Measurements from ENCODE around the gene MUC5AC.

Gene MUC5AC

DNA sequence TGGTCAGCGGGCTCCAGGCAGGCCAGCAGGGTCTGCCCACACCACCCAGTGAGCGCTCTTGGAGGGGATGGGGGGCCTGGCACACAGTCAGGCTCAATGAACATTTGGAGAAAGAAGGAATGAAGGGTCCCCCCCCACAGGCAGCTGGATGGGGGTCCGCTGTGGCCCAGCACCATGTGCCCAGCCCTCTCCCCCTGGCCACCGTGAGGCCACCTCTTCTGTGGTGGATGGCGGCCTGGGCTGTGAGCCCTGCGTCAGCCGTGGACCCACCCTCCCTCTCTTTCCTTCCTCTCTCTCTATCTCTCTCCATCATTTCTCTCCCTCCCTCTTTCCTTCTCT is 35.1 kb upstream of the MUC5AC start:
- no peak for DNase-seq

DNA sequence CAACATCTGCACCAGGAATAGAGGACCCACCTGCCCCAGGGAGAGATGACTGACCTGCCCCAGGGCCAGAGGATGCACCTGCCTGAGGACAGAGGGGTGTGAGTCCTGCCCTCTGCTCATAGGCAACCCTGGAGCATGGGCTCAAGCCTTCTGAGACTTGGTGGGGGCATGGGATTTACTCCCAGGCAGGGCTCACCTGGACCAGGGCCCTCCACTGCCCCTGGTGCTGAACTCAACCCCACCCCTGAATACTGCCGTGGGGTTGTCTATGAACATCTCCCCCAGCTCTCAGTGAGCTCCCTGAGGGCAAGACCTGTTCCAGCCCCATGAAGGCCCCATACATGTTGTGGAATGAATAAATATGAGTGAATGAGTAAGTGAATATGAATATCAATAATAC is 33.8 kb upstream of the MUC5AC start:
- DNase-seq: no peak

DNA sequence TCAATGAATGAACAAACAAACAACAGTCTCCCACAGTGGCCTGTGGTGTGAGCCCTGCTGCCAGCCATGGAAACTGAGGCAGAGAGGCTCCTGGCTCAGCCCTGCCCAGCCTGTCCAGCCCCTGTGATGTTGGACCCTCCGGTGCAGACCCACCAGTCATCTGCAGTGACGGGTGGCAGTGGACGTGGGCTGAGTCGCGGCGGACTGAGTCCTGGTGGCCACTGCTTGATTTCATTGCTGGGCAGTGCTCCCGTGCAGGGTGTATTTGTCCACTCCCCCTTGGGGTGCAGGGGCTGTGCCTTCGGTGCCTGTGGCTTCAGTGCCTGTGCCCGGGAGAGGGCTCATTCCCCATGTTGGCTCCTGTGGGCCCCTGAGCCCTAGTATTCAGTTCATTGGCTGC is 31.9 kb upstream of the MUC5AC start:
- no peak for DNase-seq

DNA sequence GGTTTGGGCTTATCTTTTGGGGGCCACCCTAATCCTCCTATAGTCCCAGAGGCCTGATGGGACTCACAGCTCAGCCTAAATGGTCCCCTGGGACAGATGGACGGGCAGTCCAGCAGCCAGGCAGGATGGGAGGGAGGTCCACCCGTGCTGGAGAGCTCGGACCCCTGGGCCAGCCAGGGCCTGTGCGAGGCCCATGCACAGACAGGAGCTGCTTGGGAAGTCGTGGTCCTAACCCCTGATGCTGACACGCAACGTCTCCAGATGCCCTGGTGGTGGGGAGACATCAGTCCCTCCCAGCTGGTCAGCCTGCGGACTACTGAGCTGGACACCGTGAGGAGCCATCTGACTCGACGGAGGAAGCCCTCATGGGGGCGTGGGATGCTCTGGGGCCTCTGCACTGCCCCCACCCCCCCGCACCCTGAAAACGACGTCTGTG is 31.2 kb upstream of the MUC5AC start:
- DNase-seq: no peak

DNA sequence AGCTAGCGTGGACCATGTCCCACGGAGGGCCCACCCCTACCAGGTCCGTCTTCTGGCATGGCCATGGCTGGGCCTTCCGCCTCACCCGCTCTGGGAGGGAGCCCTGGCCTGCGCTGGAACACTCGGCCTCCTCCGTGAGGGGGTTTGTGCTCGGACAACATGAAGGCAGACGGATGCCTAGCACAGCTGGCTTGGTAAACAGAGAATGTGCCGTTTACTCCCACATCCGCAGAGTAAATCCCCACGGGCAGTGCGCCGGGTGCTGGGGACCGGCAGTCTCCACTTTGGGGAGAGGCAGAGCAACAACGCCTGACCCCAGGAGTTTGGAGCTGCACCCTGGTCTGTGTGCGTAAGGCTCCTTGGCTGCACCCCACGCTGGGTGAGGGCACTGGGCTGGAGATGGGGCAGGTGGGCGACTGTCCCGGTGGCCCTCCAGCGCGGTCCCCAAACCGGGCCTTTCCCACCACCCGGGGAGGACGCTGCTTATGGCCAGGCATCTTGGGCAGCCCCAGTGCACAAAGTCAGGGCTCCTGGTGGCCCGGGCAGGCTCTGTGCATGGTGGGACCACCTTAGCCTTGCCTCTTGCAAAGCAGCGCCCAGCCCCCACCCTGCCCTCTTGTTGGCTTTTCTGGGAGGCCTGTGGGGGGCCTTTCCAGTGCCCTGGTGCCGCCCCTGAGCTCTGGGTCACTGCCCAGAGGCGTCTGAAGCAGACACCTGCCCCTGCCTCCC is 30.7 kb upstream of the MUC5AC start:
- DNase-seq: no peak

DNA sequence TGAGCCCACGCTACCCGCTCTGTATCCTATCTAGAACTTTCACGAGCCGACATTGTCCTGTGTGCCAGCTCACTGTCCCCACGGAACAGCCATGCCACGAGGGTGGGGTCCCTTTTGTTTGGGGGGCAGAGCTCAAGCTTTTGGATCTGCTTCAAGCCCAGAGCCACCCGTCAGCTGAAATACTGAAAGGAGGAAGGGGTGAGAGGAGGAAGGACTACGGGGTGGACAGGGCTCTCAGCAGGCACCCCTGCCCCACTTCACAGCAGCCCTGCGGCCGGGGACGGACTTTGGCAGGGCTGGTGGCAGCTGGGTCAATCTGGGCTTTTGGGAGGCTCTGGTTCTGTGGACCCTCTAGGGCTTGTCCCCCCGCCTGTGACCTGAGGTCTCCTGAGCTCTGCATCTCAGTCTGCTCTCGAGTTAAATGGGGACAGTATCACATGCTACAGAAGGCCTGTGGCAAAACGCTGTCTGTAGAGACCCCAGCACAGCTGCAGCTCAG is 30.0 kb upstream of the MUC5AC start:
- DNase-seq: no peak

DNA sequence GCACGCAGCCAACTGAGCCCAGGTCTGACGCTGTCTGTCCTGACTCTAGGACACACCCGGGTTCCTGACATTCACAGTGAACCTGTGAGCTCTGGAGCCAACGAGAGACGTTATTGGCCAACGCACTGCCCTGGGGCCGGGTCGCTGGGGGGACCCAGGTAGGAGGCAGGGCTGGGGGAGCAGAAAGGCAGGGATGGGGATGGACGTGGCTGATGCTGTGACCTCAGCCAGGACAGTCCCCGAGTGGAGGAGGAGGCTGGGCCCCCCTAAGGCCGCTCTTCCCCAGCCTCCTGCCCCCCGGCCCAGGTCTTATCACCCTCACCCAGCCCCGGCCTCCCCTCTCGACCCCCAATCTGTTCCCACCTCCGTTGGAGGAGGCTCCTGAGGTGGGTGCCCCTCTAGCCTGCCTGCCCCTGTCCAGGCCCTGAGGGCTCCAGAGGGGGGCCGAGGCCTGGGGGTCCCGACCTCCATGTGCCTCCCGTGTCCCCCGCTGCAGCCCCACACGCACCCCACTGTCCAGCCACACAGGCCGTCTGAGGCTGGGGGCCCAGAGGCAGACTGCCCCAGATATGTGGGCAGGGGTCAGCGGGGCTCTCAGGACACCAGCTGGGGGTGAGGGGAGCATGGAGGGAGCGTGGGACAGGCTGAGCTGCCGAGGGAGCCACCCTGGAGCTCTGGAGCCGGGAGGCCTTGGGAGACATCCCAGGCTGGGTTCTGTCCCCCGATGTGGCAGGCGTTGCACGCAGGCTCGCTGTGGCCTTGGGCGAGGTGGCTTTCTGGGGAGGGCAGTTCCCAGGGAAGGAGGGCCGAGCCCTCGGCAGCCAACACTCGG is 29.2 kb upstream of the MUC5AC start:
- DNase-seq: no peak

DNA sequence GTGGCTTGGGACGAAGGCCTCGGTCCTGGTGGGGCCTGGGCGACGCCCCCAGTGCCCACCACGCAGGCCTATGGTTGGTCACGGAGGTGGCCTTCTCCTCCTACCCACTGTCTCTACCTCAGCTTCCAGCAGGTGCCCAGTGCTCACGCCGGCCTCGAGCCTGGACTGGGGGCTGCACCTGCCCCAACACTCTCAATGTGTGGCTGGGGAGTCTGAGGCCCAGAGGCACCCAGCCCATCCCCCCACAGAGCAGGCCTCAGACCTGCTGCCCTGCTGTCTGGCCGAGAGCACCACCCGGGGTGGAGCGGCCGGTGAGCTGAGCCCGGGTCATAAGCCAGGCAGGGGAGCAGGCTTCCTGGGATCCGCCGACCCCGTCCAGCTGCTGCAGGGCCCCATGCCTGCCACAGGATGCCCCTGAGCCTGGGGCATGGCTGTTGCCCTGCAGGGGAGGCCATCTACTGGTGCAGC is 28.6 kb upstream of the MUC5AC start:
- no peak for DNase-seq

DNA sequence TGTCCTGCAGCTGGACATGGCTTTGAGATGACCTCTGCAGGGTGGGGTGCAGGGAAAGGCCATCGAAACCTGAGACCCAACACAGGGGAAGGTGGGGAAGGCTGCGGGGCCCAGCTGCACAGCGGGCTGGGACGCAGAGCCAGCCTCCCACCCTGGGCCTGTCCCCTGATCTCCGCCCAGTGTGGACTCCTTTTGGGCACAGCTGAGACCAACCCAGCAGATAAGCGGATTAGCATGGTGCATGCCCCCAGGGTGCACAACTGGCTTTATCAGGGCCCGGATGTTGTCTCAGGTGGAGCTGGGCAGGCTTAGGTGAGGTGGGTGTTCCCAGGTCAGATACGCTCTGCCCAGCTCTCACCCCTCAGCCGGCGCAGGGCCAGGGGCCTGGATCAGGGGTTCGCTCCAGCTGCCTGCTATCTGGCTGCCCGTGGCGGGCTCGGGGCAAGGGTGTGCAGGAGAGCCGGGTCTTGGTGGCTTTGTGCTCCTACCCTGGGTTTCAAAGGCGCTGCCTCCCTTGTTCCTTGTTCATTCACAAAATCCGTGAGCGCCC is 28.1 kb upstream of the MUC5AC start:
- no peak for DNase-seq

DNA sequence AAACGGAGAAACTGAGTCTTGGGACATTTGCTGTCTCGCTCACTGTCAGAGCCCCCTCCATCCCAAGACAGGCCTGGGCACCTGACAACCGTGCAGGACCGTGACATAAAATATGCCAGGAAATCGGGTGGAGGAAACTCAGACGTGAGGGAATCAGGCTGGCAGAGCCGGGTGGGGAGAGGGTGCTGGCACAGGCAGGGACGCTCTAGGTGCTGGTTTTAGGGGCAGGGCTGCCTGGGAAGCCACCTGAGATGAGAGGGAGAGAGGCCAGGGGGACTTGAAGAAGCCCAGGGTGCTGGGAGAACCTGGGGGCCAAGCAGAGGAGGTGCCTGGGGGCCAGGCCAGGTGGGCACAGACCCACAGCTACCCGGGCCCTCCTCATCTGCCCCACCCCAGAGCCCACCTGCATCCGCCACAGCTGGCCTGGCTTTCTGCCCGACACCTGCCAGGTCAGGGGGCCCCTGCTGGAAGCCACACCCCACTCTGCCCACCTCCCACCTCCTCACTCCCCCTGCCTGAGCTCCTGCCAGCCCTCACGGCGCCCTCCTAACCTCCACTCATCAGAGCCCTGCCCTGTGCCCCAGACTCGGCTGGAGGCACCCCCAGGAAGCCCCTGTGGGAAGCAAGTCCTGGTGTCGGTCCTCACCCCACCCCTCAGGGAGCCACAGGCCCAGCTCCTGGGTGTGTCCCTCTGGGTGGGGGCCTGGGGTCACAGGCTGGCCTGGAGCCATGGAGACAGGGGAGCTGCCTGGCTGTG is 27.3 kb upstream of the MUC5AC start:
- no peak for DNase-seq

DNA sequence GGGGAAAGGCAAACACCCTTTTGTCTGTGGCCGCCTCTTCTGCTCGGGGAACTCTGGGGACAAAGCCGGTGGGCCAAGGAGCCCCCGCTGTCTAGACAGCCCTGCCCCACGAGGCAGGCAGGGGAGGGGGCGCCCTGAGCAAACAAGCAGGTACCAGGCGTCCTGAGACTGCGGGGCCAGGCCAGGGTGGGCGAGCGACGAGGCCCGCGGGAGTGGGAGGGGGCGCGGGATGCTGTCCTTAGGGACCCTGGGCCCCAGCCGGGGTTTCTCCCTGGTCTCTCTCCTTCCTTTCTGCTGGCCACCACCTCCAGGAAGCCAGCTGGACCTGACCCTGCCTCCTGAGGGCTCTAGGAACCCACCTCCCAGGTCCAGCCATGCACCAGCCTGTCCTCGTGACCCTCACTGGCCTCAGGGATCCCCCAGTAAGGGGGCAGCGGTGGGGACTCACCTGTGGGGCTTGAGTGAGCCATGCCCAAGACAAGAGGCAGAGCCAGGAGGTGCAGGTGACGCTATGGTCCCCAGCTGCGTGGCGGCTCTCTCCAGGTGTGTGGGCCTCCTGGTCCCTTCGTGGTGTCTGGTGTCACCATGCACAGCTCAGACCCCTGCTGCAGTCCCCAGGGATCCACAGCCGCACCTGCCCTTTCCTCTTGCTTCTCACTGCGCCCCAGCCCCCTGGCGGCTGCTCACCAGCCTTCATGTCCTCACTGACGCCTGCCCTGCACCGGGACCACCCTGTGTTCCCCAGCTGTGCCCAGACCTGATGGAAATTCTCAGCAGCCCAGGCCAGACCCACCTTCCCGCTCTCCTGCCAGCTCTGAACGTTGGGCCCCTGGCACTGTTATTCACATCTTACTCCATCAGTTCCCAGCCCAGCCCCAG is 26.5 kb upstream of the MUC5AC start:
- peak; percentile 31 for DNase-seq

DNA sequence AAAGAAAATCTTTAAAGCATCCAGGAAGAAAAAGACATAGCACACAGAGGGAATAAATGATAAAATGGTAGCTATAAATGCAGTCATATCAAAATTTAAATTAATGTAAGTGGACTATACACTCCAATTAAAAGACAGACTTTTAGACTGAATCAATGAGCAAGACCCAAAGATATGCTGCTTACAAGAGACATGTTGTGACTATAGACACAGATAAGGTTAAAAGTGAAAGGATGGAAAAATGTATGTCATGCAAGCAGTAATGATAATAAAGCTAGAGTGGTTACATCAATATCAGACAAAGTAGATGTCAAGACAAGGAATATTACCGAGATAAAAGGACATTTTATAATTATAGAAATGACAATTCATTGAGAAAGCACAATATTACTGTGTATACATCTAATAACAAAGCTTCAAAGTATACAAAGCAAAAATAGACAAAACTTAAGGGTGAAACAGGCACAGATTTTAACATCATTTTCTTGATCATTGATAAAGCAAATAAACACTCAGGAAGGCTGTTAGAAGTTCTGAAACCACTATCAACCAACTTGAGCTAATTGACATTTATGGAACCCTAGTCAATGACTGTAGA is 22.8 kb upstream of the MUC5AC start:
- DNase-seq: no peak

DNA sequence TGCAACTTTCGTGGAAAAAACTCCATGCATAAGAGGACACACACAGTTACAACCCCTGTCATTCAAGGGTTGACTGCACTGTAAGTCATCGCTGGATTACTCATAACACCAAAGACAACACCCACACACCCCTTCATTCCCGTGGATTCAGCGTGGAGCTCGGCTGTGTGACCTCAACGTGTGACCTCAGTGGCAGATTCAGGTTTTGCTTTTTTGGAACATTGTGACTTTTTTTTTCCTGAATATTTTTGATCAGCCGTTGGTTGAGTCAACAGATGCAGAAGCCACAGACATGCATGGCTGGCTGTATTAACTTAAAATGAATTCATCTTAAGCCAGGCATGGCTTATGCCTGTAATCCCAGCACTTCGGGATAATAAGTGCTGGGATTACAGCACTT is 19.7 kb upstream of the MUC5AC start:
- DNase-seq: peak; percentile 12

DNA sequence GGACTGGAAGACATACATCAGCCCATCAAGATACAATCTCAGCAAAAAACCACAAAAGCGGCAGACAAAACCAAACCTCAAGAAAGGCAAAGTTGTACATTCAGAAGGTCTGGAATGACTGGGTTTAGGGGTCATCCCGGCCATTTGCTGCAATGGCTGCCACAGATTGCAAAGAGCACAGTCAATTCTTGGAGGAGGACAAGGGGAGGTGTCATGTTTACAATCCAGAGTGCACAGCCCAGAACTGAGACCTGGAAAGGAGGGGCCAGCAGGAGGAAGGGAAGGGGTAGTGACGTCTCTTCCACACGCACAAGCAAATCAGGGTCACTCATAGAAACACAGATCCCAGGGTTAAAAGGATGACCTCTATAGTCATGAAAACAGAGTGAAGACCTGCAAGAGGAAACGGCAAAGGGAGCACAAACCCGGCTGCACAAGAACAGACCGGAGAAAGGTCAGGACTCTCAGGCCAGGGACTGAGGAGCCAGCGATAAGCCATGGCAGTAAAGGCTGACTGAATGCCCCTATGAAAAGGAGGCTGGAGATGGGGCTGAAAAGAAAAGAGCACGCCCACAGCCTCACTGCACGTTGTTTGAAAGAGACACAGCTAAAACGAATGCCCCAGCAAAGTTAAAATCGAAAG is 18.2 kb upstream of the MUC5AC start:
- no peak for DNase-seq

DNA sequence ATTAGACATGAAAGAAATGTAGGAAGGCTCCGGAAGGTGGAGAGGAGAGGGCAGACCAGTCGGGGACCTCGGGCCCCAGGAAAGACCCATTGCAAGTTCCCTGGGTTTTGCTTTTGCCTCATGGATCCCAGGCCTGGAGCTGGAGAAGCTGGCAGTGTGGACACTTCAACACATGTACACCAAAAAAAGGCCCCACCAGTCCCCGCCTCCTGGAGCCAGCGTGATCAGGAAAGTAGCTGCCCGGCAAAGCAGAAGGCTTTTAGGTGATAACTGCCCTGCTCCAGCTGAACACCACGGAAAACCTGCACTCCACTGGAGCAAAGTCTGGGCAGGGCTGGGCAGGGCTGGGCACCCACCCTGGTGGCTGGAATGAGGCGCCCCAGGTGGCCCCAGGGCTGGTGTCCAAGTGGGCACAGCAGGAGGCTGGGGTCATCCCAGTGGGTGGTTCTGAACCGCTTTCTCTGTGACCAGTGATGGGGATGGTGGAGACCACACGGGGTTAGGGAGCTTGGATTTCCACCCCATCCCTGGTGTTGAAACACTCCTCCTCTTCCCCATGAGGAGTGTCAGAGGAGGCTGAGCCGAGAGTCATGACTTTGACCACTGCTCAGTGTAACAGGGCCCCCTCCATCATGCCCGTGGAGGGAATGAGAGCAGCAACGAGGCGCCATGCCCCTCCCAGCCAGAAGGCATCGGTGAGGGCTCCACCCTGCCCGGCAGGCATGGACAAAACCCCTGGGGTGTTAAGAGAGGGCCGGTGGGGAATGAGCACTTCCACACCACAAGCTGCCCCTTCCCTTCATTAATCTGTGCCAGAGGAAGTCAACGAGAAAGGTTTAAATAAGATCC is 16.9 kb upstream of the MUC5AC start:
- no peak for DNase-seq

DNA sequence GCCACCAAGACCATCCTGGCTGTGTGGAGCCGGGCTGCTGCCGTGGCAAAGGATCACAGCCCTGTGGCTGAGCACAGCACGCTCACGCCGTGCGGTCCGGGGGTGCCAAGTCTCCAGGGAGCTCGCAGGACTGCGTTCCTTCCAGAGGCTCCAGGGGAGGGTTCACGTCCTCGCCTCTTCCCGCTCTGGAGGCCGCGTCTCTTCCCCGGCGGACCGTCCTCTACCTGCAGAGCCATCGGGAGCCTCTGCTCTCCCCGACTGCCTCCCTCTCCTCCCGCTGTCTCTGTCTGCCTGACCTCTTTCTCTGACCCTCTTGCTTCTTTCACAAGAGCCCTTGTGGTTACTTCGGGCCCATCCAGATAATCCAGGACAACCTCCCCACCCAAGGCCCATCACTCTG is 11.4 kb upstream of the MUC5AC start:
- no peak for DNase-seq

DNA sequence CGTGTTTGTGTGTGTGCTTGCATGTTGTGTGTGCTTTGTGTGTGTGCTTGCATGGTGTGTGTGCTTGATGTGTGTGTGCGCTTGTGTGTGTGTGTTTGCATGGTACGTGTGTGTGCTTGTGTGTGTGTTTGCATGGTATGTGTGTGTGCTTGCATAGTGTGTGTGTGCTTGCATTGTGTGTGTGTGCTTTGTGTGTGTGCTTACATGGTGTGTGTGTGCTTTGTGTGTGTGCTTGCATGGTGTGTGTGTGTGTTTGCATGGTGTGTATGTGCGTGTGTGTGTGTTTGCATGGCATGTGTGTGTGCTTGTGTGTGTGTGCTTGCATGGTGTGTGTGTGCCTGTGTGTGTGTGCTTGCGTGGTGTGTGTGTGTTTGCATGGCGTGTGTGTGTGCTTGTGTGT is 10.0 kb upstream of the MUC5AC start:
- DNase-seq: no peak

DNA sequence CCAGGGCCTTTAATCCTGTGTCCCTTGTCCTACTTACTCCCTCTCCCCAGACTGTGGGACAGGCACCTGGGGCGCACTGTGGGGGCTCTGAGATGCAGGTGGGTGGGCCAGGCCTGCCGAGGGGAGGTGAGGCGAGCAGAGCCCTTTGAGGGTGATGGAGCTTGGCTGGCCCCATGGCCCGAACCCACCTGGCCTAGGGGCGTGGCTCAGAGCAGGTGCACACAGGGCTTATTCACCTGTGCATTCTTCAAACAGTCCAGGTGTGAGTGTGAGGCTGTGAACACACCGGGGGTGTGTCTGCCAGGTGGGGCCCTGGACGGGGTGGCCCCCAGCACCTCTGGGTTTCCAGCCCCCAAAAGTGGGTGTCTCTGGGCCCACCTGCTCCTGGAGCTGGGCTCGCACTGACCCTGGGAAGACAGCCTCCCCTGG is 9.0 kb upstream of the MUC5AC start:
- DNase-seq: no peak

DNA sequence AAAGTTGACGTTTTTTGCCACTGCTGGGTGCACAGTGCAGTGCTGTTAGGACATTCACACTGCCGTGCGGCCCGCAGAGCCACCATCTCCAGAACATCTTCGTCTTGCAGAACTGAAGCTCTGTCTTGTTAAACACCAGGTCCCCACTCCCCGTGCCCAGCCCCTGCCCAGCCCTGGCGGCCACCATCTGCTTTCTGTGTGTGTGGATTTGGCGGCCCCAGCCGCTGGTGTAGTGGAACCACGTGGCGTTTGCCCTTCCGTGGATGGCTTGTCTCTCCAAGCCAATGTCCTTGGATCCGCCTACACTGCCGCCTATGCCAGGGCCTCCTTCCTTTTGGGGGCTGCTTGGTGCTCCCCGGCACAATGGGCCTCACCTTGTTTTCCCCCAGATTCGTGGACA is 8.2 kb upstream of the MUC5AC start:
- no peak for DNase-seq

DNA sequence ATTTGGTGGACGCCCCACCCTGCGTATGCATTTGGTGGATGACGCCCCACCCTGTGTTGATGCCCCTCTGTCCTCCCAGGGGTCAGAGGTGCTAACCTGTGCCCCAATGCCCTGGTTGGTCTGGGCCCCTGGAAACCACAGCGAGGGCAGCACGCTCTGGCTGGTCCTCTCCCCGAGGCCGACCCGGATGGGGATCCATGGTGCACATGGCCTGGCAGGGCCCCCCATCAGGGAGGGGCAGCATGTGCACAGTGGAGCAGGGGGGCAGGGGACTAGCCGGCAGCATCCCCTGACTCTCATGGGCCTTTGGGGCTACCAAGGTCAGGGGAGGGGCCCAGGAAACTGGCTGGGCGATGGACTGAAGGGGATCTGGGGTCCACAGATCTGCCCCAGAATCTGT is 7.6 kb upstream of the MUC5AC start:
- DNase-seq: no peak
